Measurements from ENCODE around the gene HSPA2. TPM values are rescaled to one million over a fixed set of nuclear protein-coding genes. Genes with fewer than 3 reads are reported as not detected.

HSPA2 gene
- polyA plus RNA-seq, 1 donor from 2014 or later = 0.25 TPM

DNA sequence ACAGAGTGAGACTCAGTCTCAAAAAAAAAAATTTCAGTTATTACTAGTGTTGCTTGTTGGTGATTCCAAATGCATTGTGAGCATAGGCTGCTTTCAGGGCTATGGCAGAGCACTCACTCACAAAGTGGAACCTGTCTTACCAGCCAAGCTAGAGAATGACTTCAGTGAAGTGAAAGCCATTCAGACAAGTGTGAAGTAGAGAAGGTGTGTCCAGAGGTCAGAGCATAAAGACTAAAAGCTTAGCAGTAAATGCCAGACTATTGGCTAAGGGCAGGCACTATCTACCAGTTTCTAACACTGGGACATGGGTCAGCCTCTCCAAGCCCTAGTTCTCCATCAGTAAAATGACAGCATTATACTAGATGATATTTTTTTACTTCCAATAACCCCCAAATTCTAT lies 21.9 kb downstream of the HSPA2 start:
- H3F3A ChIP-seq (ENCODE audit: insufficient read depth, low read length, poor library complexity, severe bottlenecking) = no peaks in the 10 kb centered on the region
- H3K27me3 ChIP-seq (ENCODE audit: insufficient read depth, low read depth, low read length) = no peaks in the 10 kb centered on the region
- H3K4me3 ChIP-seq (ENCODE audit: low read length) = no peak overlapping the region
- no peak overlapping the region for H3K4me2 ChIP-seq (ENCODE audit: low read length)
- no peak overlapping the region for H2AFZ ChIP-seq (ENCODE audit: low read depth, low read length)
- H4K20me1 ChIP-seq (ENCODE audit: insufficient read depth) = no peaks in the 10 kb centered on the region
- H3K79me2 ChIP-seq (replicated peaks; ENCODE audit: insufficient read depth, low read length) = no peaks in the 10 kb centered on the region
- TF ChIP-seq, protein P1, sequence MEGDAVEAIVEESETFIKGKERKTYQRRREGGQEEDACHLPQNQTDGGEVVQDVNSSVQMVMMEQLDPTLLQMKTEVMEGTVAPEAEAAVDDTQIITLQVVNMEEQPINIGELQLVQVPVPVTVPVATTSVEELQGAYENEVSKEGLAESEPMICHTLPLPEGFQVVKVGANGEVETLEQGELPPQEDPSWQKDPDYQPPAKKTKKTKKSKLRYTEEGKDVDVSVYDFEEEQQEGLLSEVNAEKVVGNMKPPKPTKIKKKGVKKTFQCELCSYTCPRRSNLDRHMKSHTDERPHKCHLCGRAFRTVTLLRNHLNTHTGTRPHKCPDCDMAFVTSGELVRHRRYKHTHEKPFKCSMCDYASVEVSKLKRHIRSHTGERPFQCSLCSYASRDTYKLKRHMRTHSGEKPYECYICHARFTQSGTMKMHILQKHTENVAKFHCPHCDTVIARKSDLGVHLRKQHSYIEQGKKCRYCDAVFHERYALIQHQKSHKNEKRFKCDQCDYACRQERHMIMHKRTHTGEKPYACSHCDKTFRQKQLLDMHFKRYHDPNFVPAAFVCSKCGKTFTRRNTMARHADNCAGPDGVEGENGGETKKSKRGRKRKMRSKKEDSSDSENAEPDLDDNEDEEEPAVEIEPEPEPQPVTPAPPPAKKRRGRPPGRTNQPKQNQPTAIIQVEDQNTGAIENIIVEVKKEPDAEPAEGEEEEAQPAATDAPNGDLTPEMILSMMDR (IDR thresholded peaks at IDR 0.05; ENCODE audit: poor library complexity, severe bottlenecking) = no peak
- TF ChIP-seq TAF1 (IDR thresholded peaks at IDR 0.05; ENCODE audit: low read depth) = no peak
- TF ChIP-seq POLR2AphosphoS5 (IDR thresholded peaks at IDR 0.05) = no peak
- TF ChIP-seq, protein P2, sequence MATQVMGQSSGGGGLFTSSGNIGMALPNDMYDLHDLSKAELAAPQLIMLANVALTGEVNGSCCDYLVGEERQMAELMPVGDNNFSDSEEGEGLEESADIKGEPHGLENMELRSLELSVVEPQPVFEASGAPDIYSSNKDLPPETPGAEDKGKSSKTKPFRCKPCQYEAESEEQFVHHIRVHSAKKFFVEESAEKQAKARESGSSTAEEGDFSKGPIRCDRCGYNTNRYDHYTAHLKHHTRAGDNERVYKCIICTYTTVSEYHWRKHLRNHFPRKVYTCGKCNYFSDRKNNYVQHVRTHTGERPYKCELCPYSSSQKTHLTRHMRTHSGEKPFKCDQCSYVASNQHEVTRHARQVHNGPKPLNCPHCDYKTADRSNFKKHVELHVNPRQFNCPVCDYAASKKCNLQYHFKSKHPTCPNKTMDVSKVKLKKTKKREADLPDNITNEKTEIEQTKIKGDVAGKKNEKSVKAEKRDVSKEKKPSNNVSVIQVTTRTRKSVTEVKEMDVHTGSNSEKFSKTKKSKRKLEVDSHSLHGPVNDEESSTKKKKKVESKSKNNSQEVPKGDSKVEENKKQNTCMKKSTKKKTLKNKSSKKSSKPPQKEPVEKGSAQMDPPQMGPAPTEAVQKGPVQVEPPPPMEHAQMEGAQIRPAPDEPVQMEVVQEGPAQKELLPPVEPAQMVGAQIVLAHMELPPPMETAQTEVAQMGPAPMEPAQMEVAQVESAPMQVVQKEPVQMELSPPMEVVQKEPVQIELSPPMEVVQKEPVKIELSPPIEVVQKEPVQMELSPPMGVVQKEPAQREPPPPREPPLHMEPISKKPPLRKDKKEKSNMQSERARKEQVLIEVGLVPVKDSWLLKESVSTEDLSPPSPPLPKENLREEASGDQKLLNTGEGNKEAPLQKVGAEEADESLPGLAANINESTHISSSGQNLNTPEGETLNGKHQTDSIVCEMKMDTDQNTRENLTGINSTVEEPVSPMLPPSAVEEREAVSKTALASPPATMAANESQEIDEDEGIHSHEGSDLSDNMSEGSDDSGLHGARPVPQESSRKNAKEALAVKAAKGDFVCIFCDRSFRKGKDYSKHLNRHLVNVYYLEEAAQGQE (IDR thresholded peaks at IDR 0.05; ENCODE audit: borderline replicate concordance) = no peak
- no peak for TF ChIP-seq RAD21 (conservative IDR thresholded peaks at IDR 0.05)
- TF ChIP-seq MXI1 (conservative IDR thresholded peaks at IDR 0.05; ENCODE audit: poor library complexity, severe bottlenecking) = no peak
- TF ChIP-seq EZH2 (IDR thresholded peaks at IDR 0.05; ENCODE audit: borderline replicate concordance, insufficient read depth, low read length, poor library complexity, severe bottlenecking) = no peak
- TF ChIP-seq SMC3 (conservative IDR thresholded peaks at IDR 0.05; ENCODE audit: poor library complexity) = no peak
- TF ChIP-seq EP300 (conservative IDR thresholded peaks at IDR 0.05; ENCODE audit: poor library complexity, severe bottlenecking) = no peak
- H3K9me2 ChIP-seq (ENCODE audit: insufficient read depth, low read length) = no peaks in the 10 kb centered on the region
- H3K36me3 ChIP-seq (ENCODE audit: insufficient read depth, low read length) = no peaks in the 10 kb centered on the region
- no peak overlapping the region for H3K9ac ChIP-seq (ENCODE audit: low read length)
- no peak overlapping the region for H3K27ac ChIP-seq (ENCODE audit: low read length)
- no peaks in the 10 kb centered on the region for H3K9me3 ChIP-seq (ENCODE audit: low read length)

DNA sequence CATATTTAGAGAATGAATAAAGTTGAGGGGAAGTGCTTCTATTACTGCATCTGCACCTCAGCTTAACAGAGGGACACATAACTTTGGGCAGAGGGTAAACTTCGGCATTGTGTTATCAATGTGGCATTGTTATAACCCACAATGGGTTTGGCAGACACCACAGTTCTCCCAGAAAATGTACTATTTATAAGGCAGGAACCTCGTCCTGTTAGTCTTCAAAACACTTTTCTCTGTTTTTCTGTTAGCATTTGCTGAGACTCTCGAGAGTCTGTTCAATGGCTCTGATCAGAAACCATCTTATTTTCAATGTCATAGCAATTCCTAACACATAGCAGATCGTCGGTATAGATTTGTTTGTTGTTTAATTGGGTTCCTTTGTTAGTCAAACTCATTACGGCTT lies 23.2 kb downstream of the HSPA2 start:
- Histone ChIP-seq H3K9ac (ENCODE audit: low read length) (no peak overlapping the region), H3K27me3 (ENCODE audit: insufficient read depth, low read depth, low read length) (no peaks in the 10 kb centered on the region), H3K79me2 (replicated peaks; ENCODE audit: insufficient read depth, low read length) (no peaks in the 10 kb centered on the region), H3K9me3 (ENCODE audit: low read length) (no peaks in the 10 kb centered on the region), H3K27ac (ENCODE audit: low read length) (no peak overlapping the region), H2AFZ (ENCODE audit: low read depth, low read length) (no peak overlapping the region), H3K9me2 (ENCODE audit: insufficient read depth, low read length) (no peaks in the 10 kb centered on the region), H3K4me3 (ENCODE audit: low read length) (no peak overlapping the region), H3K4me2 (ENCODE audit: low read length) (no peak overlapping the region), H4K20me1 (ENCODE audit: insufficient read depth) (no peaks in the 10 kb centered on the region), H3F3A (ENCODE audit: insufficient read depth, low read length, poor library complexity, severe bottlenecking) (no peaks in the 10 kb centered on the region), H3K36me3 (ENCODE audit: insufficient read depth, low read length) (no peaks in the 10 kb centered on the region)
- no peak for TF ChIP-seq MXI1 (conservative IDR thresholded peaks at IDR 0.05; ENCODE audit: poor library complexity, severe bottlenecking)

DNA sequence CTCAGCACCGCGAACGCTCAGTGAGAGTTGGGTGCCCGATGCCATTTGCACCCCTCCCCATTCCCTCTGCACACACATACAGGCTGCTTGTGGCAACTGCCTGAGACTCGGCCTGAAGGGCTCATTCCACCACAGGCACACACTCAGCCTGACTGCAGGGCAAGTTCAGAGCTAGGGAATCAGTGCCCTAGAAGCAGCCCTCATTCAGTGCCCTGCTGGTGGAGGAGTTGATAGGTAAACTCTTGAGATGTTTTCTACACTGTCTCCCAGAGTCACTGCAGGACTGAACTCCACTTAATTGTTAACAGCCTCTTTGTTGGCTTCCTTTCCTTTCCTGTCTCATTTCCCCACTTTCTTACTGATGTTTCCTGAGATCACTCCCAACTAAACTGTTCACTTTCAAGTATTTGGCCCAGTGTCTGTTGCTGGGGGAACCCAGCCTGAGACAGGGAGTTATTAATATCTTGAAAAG lies 26.1 kb downstream of the HSPA2 start:
- no peak for TF ChIP-seq POLR2AphosphoS5 (IDR thresholded peaks at IDR 0.05)
- no peak for TF ChIP-seq MXI1 (conservative IDR thresholded peaks at IDR 0.05; ENCODE audit: poor library complexity, severe bottlenecking)
- TF ChIP-seq RAD21 (conservative IDR thresholded peaks at IDR 0.05) = no peak
- TF ChIP-seq SMC3 (conservative IDR thresholded peaks at IDR 0.05; ENCODE audit: poor library complexity) = no peak
- no peak for TF ChIP-seq TAF1 (IDR thresholded peaks at IDR 0.05; ENCODE audit: low read depth)
- no peaks in the 10 kb centered on the region for H3K9me2 ChIP-seq (ENCODE audit: insufficient read depth, low read length)
- H3K4me3 ChIP-seq (ENCODE audit: low read length) = no peak overlapping the region
- no peaks in the 10 kb centered on the region for H3F3A ChIP-seq (ENCODE audit: insufficient read depth, low read length, poor library complexity, severe bottlenecking)
- no peaks in the 10 kb centered on the region for H3K79me2 ChIP-seq (replicated peaks; ENCODE audit: insufficient read depth, low read length)
- H4K20me1 ChIP-seq (ENCODE audit: insufficient read depth) = no peaks in the 10 kb centered on the region
- no peaks in the 10 kb centered on the region for H3K9me3 ChIP-seq (ENCODE audit: low read length)
- H3K36me3 ChIP-seq (ENCODE audit: insufficient read depth, low read length) = no peaks in the 10 kb centered on the region
- no peak overlapping the region for H3K27ac ChIP-seq (ENCODE audit: low read length)
- H3K27me3 ChIP-seq (ENCODE audit: insufficient read depth, low read depth, low read length) = no peaks in the 10 kb centered on the region
- H3K9ac ChIP-seq (ENCODE audit: low read length) = no peak overlapping the region
- no peak overlapping the region for H2AFZ ChIP-seq (ENCODE audit: low read depth, low read length)
- H3K4me2 ChIP-seq (ENCODE audit: low read length) = no peak overlapping the region
